Measurements from ENCODE around the gene VGLL4. TPM values are rescaled to one million over a fixed set of nuclear protein-coding genes. Genes with fewer than 3 reads are reported as not detected.
A peak's percentile ranks its signal among the peaks of the same experiment; 100 is the strongest.
"Not testable (repeated sequence)": the region's sequence is repeated elsewhere in the genome, so short reads cannot be mapped to it uniquely, and the experiment has no call there.

Gene VGLL4
- total RNA-seq, 2 experiments from 2014 or later: 34.2 to 35.5 TPM

- peak overlapping the region; percentile 23 for H3K4me3 Mint-ChIP-seq
- ChIA-PET CTCF (no interaction called here), POLR2A (no interaction called here)
- peaks cover 14% of the 10 kb centered on the region for H3K36me3 Mint-ChIP-seq (ENCODE audit: low read depth)
- DNase-seq: no peak
- peaks cover 25% of the 10 kb centered on the region for H3K4me1 Mint-ChIP-seq
- no peaks in the 10 kb centered on the region for H3K9me3 Mint-ChIP-seq
- H3K27ac Mint-ChIP-seq: no peak overlapping the region
- no peaks in the 10 kb centered on the region for H3K27me3 Mint-ChIP-seq
Measured at GRCh38 chr3:11581237-11582190, 62.2 kb downstream of the VGLL4 start.

- no peak for DNase-seq
- no peak overlapping the region for H3K27ac Mint-ChIP-seq
- POLR2A ChIA-PET: no interaction called here
- H3K4me3 Mint-ChIP-seq: no peak overlapping the region
- no peaks in the 10 kb centered on the region for H3K9me3 Mint-ChIP-seq
- CTCF ChIA-PET: no interaction called here
- peaks cover 25% of the 10 kb centered on the region for H3K4me1 Mint-ChIP-seq
- peaks cover 11% of the 10 kb centered on the region for H3K36me3 Mint-ChIP-seq (ENCODE audit: low read depth)
- no peaks in the 10 kb centered on the region for H3K27me3 Mint-ChIP-seq
Measured at GRCh38 chr3:11580645-11581044, 63.1 kb downstream of the VGLL4 start.

GRCh38 chr3:11578169-11578568, 65.5 kb downstream of the VGLL4 start:
- Mint-ChIP-seq H3K4me3 (no peak overlapping the region), H3K4me1 (peaks cover 16% of the 10 kb centered on the region), H3K27me3 (no peaks in the 10 kb centered on the region), H3K9me3 (no peaks in the 10 kb centered on the region), H3K27ac (no peak overlapping the region), H3K36me3 (ENCODE audit: low read depth) (peaks cover 12% of the 10 kb centered on the region)
- ChIA-PET POLR2A (no interaction called here), CTCF (interaction anchor here (0.6 kb wide), 1 partner anchor 230 kb away, joined by 3 read pairs; no protein-coding TSS in a partner anchor)
- no peak for DNase-seq

GRCh38 chr3:11576453-11576852, 67.3 kb downstream of the VGLL4 start:
- ChIA-PET POLR2A (no interaction called here), CTCF (no interaction called here)
- Mint-ChIP-seq H3K9me3 (no peaks in the 10 kb centered on the region), H3K27ac (no peak overlapping the region), H3K27me3 (no peaks in the 10 kb centered on the region), H3K4me1 (no peaks in the 10 kb centered on the region), H3K36me3 (ENCODE audit: low read depth) (peaks cover 10% of the 10 kb centered on the region), H3K4me3 (no peak overlapping the region)
- DNase-seq: no peak

GRCh38 chr3:11575677-11576076, 68.0 kb downstream of the VGLL4 start:
- POLR2A ChIA-PET: no interaction called here
- no peaks in the 10 kb centered on the region for H3K4me1 Mint-ChIP-seq

DNA sequence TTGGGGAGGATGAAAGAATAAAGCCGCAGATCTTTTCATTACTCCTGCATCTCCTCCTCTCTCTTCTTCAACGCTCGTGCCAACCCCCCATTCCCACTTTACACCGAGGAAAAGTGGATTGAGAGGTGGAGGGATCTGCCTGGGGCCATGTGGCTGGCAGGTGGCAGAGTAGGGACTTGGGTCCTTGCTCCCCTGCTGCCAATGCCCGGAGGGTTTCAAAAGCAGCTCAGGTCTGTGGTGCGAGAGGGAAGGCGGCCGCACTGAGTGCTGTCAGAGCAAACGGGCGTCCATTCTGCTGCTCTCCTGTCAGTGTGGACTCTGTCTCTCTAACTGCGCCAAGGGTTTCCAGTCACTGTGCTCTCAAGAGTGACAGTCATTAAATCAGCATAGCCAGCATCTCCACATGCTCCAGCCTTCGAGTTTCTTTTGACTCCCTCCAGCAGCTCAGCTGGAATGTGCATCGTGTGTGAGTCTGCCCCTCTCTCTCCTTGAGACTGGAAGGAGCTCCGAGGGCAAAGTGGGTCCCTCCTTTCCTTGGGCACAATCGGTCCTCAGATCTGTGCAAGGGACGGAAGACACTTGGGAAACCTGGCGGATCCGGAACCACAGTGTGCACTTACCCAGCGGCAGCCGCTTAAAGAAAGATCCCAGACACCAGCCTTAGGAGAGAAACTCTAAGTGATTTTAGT, 68.6 kb downstream of the VGLL4 start:
- Mint-ChIP-seq H3K9me3 (no peaks in the 10 kb centered on the region), H3K27ac (no peak overlapping the region), H3K4me1 (no peaks in the 10 kb centered on the region), H3K4me3 (no peak overlapping the region), H3K36me3 (ENCODE audit: low read depth) (peaks cover 5% of the 10 kb centered on the region), H3K27me3 (no peaks in the 10 kb centered on the region)
- POLR2A ChIA-PET: no interaction called here
- CTCF ChIA-PET: interaction anchor here (1.0 to 1.4 kb wide), 3 partner anchors 12 to 22 kb away, joined by 3 to 6 read pairs (median 3); no protein-coding TSS in a partner anchor
- no peak for DNase-seq

More at GRCh38 chr3:11575677-11576076, 68.0 kb downstream of the VGLL4 start:
- no peak overlapping the region for H3K4me3 Mint-ChIP-seq
- no peak for DNase-seq
- peaks cover 10% of the 10 kb centered on the region for H3K36me3 Mint-ChIP-seq (ENCODE audit: low read depth)
- H3K27ac Mint-ChIP-seq: no peak overlapping the region
- H3K9me3 Mint-ChIP-seq: no peaks in the 10 kb centered on the region
- H3K27me3 Mint-ChIP-seq: no peaks in the 10 kb centered on the region
- CTCF ChIA-PET: no interaction called here

GRCh38 chr3:11572660-11573059, 71.1 kb downstream of the VGLL4 start:
- DNase-seq: not testable (repeated sequence)

GRCh38 chr3:11570789-11571495, 72.8 kb downstream of the VGLL4 start:
- Mint-ChIP-seq H3K27ac (peak overlapping the region; percentile 7), H3K27me3 (no peaks in the 10 kb centered on the region)
- CTCF ChIA-PET: no interaction called here

More at GRCh38 chr3:11572660-11573059, 71.1 kb downstream of the VGLL4 start:
- H3K36me3 Mint-ChIP-seq (ENCODE audit: low read depth); POLR2A ChIA-PET; H3K27me3 Mint-ChIP-seq; H3K4me3 Mint-ChIP-seq; CTCF ChIA-PET; H3K27ac Mint-ChIP-seq; H3K9me3 Mint-ChIP-seq; H3K4me1 Mint-ChIP-seq: not testable (repeated sequence)

GRCh38 chr3:11570251-11570650, 73.5 kb downstream of the VGLL4 start:
- CTCF ChIA-PET: interaction anchor here (1.3 kb wide), 1 partner anchor 15 kb away, joined by 3 read pairs; no protein-coding TSS in a partner anchor
- no peaks in the 10 kb centered on the region for H3K4me1 Mint-ChIP-seq
- no peaks in the 10 kb centered on the region for H3K27me3 Mint-ChIP-seq
- POLR2A ChIA-PET: no interaction called here
- H3K4me3 Mint-ChIP-seq: no peak overlapping the region
- no peak for DNase-seq
- peak overlapping the region; percentile 7 for H3K27ac Mint-ChIP-seq
- H3K9me3 Mint-ChIP-seq: no peaks in the 10 kb centered on the region
- peaks cover 3% of the 10 kb centered on the region for H3K36me3 Mint-ChIP-seq (ENCODE audit: low read depth)

More at GRCh38 chr3:11570789-11571495, 72.8 kb downstream of the VGLL4 start:
- no peak overlapping the region for H3K4me3 Mint-ChIP-seq
- no peaks in the 10 kb centered on the region for H3K9me3 Mint-ChIP-seq
- H3K4me1 Mint-ChIP-seq: no peaks in the 10 kb centered on the region
- DNase-seq: no peak
- H3K36me3 Mint-ChIP-seq (ENCODE audit: low read depth): peaks cover 3% of the 10 kb centered on the region
- POLR2A ChIA-PET: no interaction called here

DNA sequence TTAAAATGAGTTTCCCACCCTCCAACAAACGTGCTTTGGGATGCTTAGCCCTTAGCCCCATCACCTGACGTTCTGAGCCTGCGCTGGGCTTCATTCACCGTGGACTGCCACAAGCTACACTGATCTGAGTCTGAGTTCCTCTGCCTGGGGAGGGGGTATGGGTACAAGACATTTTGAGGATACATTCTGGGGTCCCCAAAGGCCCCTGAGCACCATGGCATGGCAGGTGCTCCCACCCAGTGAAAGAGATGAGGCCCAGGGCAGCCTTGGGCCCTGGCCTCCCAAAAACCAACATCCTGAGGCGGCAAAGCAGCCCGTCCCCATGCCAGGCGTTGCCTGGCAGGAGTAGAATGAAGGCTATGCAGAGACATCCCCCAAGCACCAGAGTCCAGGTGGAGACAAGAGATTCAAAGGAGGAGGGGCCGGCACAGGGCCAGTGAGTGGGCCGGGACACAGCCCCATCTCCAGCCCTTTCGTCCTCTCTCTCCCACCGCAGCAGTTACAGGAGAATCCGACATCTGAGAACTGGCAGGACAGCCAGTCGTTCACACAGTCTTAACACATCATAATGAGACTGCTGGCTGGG, 74.5 kb downstream of the VGLL4 start:
- peaks cover 3% of the 10 kb centered on the region for H3K36me3 Mint-ChIP-seq (ENCODE audit: low read depth)
- no peak overlapping the region for H3K27ac Mint-ChIP-seq
- DNase-seq: no peak
- POLR2A ChIA-PET: no interaction called here
- H3K27me3 Mint-ChIP-seq: no peaks in the 10 kb centered on the region
- no peaks in the 10 kb centered on the region for H3K4me1 Mint-ChIP-seq
- CTCF ChIA-PET: interaction anchor here (1.3 kb wide), 1 partner anchor 14 kb away, joined by 3 read pairs; no protein-coding TSS in a partner anchor
- H3K4me3 Mint-ChIP-seq: no peak overlapping the region
- no peaks in the 10 kb centered on the region for H3K9me3 Mint-ChIP-seq

DNA sequence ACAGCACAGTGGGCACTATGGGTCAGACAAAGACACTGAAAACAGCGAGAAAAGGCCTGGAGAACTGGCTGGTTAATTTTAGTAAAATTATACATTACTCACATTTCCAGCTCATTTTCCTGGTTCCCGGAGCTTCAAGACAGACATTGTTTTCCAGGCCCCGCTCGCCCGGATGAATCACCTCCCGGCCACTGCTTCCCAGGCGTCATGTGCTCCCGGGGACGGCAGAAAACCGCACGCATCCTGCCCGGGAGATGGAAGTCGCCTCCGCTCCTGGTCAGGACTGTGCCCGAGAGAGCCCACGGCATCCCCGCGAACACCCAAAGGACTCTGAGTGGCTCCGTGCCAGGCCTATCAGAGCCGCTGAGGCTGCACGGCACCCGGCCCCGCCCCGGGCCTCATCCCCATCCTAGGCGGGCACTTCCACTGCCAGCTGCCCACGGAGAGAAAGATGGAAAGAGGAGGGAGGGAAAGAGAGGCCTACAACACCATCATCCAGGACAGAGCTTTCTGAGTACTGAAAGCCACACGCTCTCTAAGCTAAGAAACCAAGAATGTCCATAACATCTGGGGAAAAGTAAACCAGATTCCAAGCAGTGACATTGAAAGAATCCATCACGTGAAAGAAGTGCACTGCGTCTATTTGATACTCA, 75.1 kb downstream of the VGLL4 start:
- ChIA-PET POLR2A (no interaction called here), CTCF (no interaction called here)
- Mint-ChIP-seq H3K4me3 (no peak overlapping the region), H3K27me3 (no peaks in the 10 kb centered on the region), H3K4me1 (no peaks in the 10 kb centered on the region), H3K9me3 (no peaks in the 10 kb centered on the region), H3K27ac (no peak overlapping the region), H3K36me3 (ENCODE audit: low read depth) (peaks cover 3% of the 10 kb centered on the region)
- no peak for DNase-seq

All from activated CD4-positive, alpha-beta T cell treated with anti-CD3 and anti-CD28 coated beads, Interleukin-2, amount 10 ng/mL, durations not matched to agents 7 days and 5 days (primary cell).